Activated CD4-positive, alpha-beta T cell treated with anti-CD3 and anti-CD28 coated beads, Interleukin-2, amount 50 U/mL, for 1 hour (primary cell): ENCODE data around the gene DNAJB8.

Source experiments
- DNase-seq: peaks from one replicate; pipeline ENCODE4 v3.0.0-alpha.2; 2020

The DNAJB8 gene

GRCh38 chr3:128442070-128442469 lies 24.6 kb downstream of the DNAJB8 start:
- no peak for DNase-seq

GRCh38 chr3:128439226-128439625 lies 27.5 kb downstream of the DNAJB8 start:
- no peak for DNase-seq

- DNase-seq: no peak
These were observed 28.1 kb downstream of the DNAJB8 start for GRCh38 chr3:128438488-128439072.

- no peak for DNase-seq
These were observed 30.5 kb downstream of the DNAJB8 start for GRCh38 chr3:128436214-128436613.

- DNase-seq: no peak
These were observed 31.1 kb downstream of the DNAJB8 start for GRCh38 chr3:128435561-128435960.

- DNase-seq: no peak
These were observed 31.6 kb downstream of the DNAJB8 start for GRCh38 chr3:128435058-128435457.

GRCh38 chr3:128434524-128434923 lies 32.2 kb downstream of the DNAJB8 start:
- no peak for DNase-seq

- DNase-seq: no peak
These were observed 32.9 kb downstream of the DNAJB8 start for GRCh38 chr3:128433837-128434165.

- DNase-seq: no peak
These were observed 33.5 kb downstream of the DNAJB8 start for GRCh38 chr3:128432971-128433836.

GRCh38 chr3:128432301-128432970 lies 34.3 kb downstream of the DNAJB8 start:
- DNase-seq: no peak

- DNase-seq: no peak
These were observed 34.8 kb downstream of the DNAJB8 start for GRCh38 chr3:128431803-128432300.

GRCh38 chr3:128430731-128431130 lies 36.0 kb downstream of the DNAJB8 start:
- DNase-seq: no peak

- no peak for DNase-seq
These were observed 36.4 kb downstream of the DNAJB8 start for GRCh38 chr3:128430301-128430700.

- DNase-seq: no peak
These were observed 36.9 kb downstream of the DNAJB8 start for GRCh38 chr3:128429751-128430150.

GRCh38 chr3:128429275-128429674 lies 37.4 kb downstream of the DNAJB8 start:
- no peak for DNase-seq

GRCh38 chr3:128427872-128428822 lies 38.5 kb downstream of the DNAJB8 start:
- no peak for DNase-seq

GRCh38 chr3:128427175-128427857 lies 39.4 kb downstream of the DNAJB8 start:
- DNase-seq: no peak

GRCh38 chr3:128426128-128426921 lies 40.4 kb downstream of the DNAJB8 start:
- DNase-seq: peak; percentile 49

- DNase-seq: no peak
These were observed 40.9 kb downstream of the DNAJB8 start for GRCh38 chr3:128425846-128426127.

- DNase-seq: no peak
These were observed 41.4 kb downstream of the DNAJB8 start for GRCh38 chr3:128425142-128425845.
